H1 (cell line): ENCODE measurements around the gene LHPP. TPM values are rescaled to one million over a fixed set of nuclear protein-coding genes. Genes with fewer than 3 reads are reported as not detected.

Experiments
- CHD1 ChIP-seq: IDR thresholded peaks from 2 replicates; pipeline ENCODE4 v1.6.1; 2012; ENCODE audit warnings: low read depth, low read length, improper control_type of control experiment
- CHD2 ChIP-seq: IDR thresholded peaks from 2 replicates; pipeline ENCODE4 v1.6.1; 2012; ENCODE audit warnings: low read length, improper control_type of control experiment
- JUN ChIP-seq: IDR thresholded peaks from 2 replicates; pipeline ENCODE4 v1.6.1; 2011; ENCODE audit warnings: low read depth, mild to moderate bottlenecking, improper control_type of control experiment, low read length
- RNF2 ChIP-seq: fragments of 200-900, 300-1000 bp; sonication (generic); IDR thresholded peaks from 2 replicates; pipeline ENCODE4 v1.7.1; 2016; ENCODE audit warnings: borderline replicate concordance, low read depth, mild to moderate bottlenecking, antibody characterized with exemption, low read length; ENCODE audit not compliant: poor library complexity, severe bottlenecking; ENCODE audit errors: missing control alignments
- SIRT6 ChIP-seq: IDR thresholded peaks from one replicate; pipeline ENCODE4 v1.7.1; 2012; ENCODE audit warnings: low read length, inconsistent platforms
- polyA plus RNA-seq, 7 experiments: library from polyadenylated mRNA; depleted of rRNA in 3 of 7; stranded (reverse) in 5 of 7; unstranded in 2 of 7; fragments of >200 nt in 5 of 7; fragments of 200-250 nt in 2 of 7; gene quantifications; 1 replicate in 5 of 7; 2 replicates in 1 of 7; 4 replicates in 1 of 7; pipeline versions ENCODE4 v1.2.1 to v1.2.3, GENCODE V29; 2011 to 2013; ENCODE audit warnings: missing spikeins in 2 of 7, mixed read lengths in 2 of 7
- total RNA-seq: library from RNA; stranded (reverse); fragmentation: NEBNext Ultra II Directional; extraction: Animal tissue kit (Norgen Biotek cat#: 25700); gene quantifications from 2 replicates; pipeline ENCODE4 v1.2.1, GENCODE V29; 2021
- TF ChIP-seq, protein P1 (sequence below): IDR thresholded peaks from 2 replicates; pipeline ENCODE4 v1.6.1; 2012; ENCODE audit warnings: inconsistent platforms

The LHPP gene
- total and polyA plus RNA-seq, 2 of the 8 experiments (the other 6 are each of a cell fraction or from before 2014, with no cell fraction given) = 26.0 to 45.0 TPM

DNA sequence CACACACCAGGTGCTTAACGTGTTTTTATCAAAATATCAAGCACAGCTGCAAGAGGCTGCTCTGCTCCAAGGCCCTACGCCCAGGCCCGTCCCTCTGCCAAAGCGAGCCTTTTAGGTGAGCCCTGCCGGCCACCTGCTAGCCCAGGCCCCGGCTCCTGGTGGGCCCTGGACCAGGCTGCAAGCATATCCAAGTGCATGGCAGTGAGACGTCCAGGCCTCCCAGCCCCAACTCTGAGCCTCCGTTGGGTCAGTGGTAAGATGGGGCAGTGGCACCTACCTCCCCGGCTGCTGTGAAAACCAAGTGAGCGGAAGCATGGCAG is 136.2 kb downstream of the LHPP start (continued):
- TF ChIP-seq CHD1 (no peak), SIRT6 (no peak), JUN (no peak), RNF2 (no peak), CHD2 (no peak)
- TF ChIP-seq, protein P1, sequence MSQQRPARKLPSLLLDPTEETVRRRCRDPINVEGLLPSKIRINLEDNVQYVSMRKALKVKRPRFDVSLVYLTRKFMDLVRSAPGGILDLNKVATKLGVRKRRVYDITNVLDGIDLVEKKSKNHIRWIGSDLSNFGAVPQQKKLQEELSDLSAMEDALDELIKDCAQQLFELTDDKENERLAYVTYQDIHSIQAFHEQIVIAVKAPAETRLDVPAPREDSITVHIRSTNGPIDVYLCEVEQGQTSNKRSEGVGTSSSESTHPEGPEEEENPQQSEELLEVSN = no peak
